ENCODE measurements around the gene GOLGA5.
"Not testable (repeated sequence)": the region's sequence is repeated elsewhere in the genome, so short reads cannot be mapped to it uniquely, and the experiment has no call there.

GOLGA5 gene

GRCh38 chr14:92793709-92794546, at the start of gene GOLGA5:
Gene GOLGA5, plus strand, starts transcription at chr14:92794305. Its CDS starts 3,133 bp downstream, at chr14:92797438.
- H3K36me3 ChIP-seq (replicated peaks), result peaks cover 11% of the 10 kb centered on the region
- peaks cover 7% of the 10 kb centered on the region for H3K4me1 ChIP-seq
- in situ Hi-C loops (cut with MboI; ENCODE audit: low sequenced_read_pairs), result no loop called here
- H3K4me3 ChIP-seq, result peak within 1 kb of the TSS; percentile 92
- H3K9me3 ChIP-seq, result 0 out of 2 replicates have a peak, but pooled peaks cover under 1% of the 10 kb centered on the region
- peak; percentile 90 to 95 for DNase-seq (ENCODE audit: low spot score in 2 of 2)
- no peaks in the 10 kb centered on the region for H3K27me3 ChIP-seq (ENCODE audit: low read depth)

GRCh38 chr14:92747701-92748258, 46.3 kb upstream of the GOLGA5 start:
- Histone ChIP-seq H3K36me3 (replicated peaks) (no peaks in the 10 kb centered on the region), H3K4me1 (no peaks in the 10 kb centered on the region), H3K4me3 (no peak overlapping the region), H3K9me3 (no peaks in the 10 kb centered on the region), H3K27me3 (ENCODE audit: low read depth) (no peaks in the 10 kb centered on the region)
- no peak for DNase-seq (ENCODE audit: low spot score in 2 of 2)
- in situ Hi-C loops (cut with MboI; ENCODE audit: low sequenced_read_pairs), result no loop called here

- no peaks in the 10 kb centered on the region for H3K27me3 ChIP-seq (ENCODE audit: low read depth)
- H3K36me3 ChIP-seq (replicated peaks), result no peaks in the 10 kb centered on the region
- no peak within 1 kb of the TSS for H3K4me3 ChIP-seq
- no peaks in the 10 kb centered on the region for H3K4me1 ChIP-seq
- H3K9me3 ChIP-seq, result no peaks in the 10 kb centered on the region
- DNase-seq (ENCODE audit: low spot score in 2 of 2), result no peak
- in situ Hi-C loops (cut with MboI; ENCODE audit: low sequenced_read_pairs), result no loop called here
Measured at GRCh38 chr14:92748259-92749016, 45.7 kb upstream of the GOLGA5 start, which contains the start of gene LGMN. Gene LGMN, minus strand, starts transcription at chr14:92748627. Its CDS starts 15,841 bp downstream, at chr14:92732786.

GRCh38 chr14:92750222-92750728, 43.8 kb upstream of the GOLGA5 start:
- DNase-seq (ENCODE audit: low spot score in 2 of 2); in situ Hi-C loops (cut with MboI; ENCODE audit: low sequenced_read_pairs); H3K9me3 ChIP-seq; H3K27me3 ChIP-seq (ENCODE audit: low read depth); H3K4me3 ChIP-seq; H3K36me3 ChIP-seq (replicated peaks); H3K4me1 ChIP-seq: not testable (repeated sequence)

GRCh38 chr14:92750994-92751400, 43.1 kb upstream of the GOLGA5 start:
- H3K27me3 ChIP-seq (ENCODE audit: low read depth), result no peaks in the 10 kb centered on the region
- no peaks in the 10 kb centered on the region for H3K36me3 ChIP-seq (replicated peaks)
- no peaks in the 10 kb centered on the region for H3K4me1 ChIP-seq
- in situ Hi-C loops (cut with MboI; ENCODE audit: low sequenced_read_pairs), result no loop called here
- no peak overlapping the region for H3K4me3 ChIP-seq
- no peak for DNase-seq (ENCODE audit: low spot score in 2 of 2)
- H3K9me3 ChIP-seq, result no peaks in the 10 kb centered on the region

GRCh38 chr14:92751819-92752218, 42.3 kb upstream of the GOLGA5 start:
- Histone ChIP-seq H3K27me3 (ENCODE audit: low read depth) (no peaks in the 10 kb centered on the region), H3K9me3 (no peaks in the 10 kb centered on the region), H3K4me3 (no peak overlapping the region), H3K4me1 (no peaks in the 10 kb centered on the region), H3K36me3 (replicated peaks) (no peaks in the 10 kb centered on the region)
- in situ Hi-C loops (cut with MboI; ENCODE audit: low sequenced_read_pairs), result no loop called here
- DNase-seq (ENCODE audit: low spot score in 2 of 2), result no peak

- in situ Hi-C loops (cut with MboI; ENCODE audit: low sequenced_read_pairs), result no loop called here
- Histone ChIP-seq H3K36me3 (replicated peaks) (no peaks in the 10 kb centered on the region), H3K9me3 (no peaks in the 10 kb centered on the region), H3K4me3 (no peak overlapping the region), H3K27me3 (ENCODE audit: low read depth) (no peaks in the 10 kb centered on the region), H3K4me1 (no peaks in the 10 kb centered on the region)
- DNase-seq (ENCODE audit: low spot score in 2 of 2), result no peak
Measured at GRCh38 chr14:92753250-92753649, 40.9 kb upstream of the GOLGA5 start.

GRCh38 chr14:92754966-92755365, 39.1 kb upstream of the GOLGA5 start:
- H3K4me1 ChIP-seq, result no peaks in the 10 kb centered on the region
- DNase-seq (ENCODE audit: low spot score in 2 of 2), result no peak
- in situ Hi-C loops (cut with MboI; ENCODE audit: low sequenced_read_pairs), result no loop called here
- H3K4me3 ChIP-seq, result no peak overlapping the region
- H3K36me3 ChIP-seq (replicated peaks), result no peaks in the 10 kb centered on the region
- no peaks in the 10 kb centered on the region for H3K9me3 ChIP-seq
- H3K27me3 ChIP-seq (ENCODE audit: low read depth), result no peaks in the 10 kb centered on the region

GRCh38 chr14:92755495-92755894, 38.6 kb upstream of the GOLGA5 start:
- Histone ChIP-seq H3K27me3 (ENCODE audit: low read depth) (no peaks in the 10 kb centered on the region), H3K9me3 (no peaks in the 10 kb centered on the region), H3K36me3 (replicated peaks) (no peaks in the 10 kb centered on the region), H3K4me1 (no peaks in the 10 kb centered on the region), H3K4me3 (no peak overlapping the region)
- no peak for DNase-seq (ENCODE audit: low spot score in 2 of 2)
- in situ Hi-C loops (cut with MboI; ENCODE audit: low sequenced_read_pairs), result no loop called here

GRCh38 chr14:92756446-92756845, 37.7 kb upstream of the GOLGA5 start:
- in situ Hi-C loops (cut with MboI; ENCODE audit: low sequenced_read_pairs), result no loop called here
- H3K9me3 ChIP-seq, result no peaks in the 10 kb centered on the region
- H3K4me1 ChIP-seq, result no peaks in the 10 kb centered on the region

GRCh38 chr14:92759300-92759678, 34.8 kb upstream of the GOLGA5 start:
- in situ Hi-C loops (cut with MboI; ENCODE audit: low sequenced_read_pairs), result no loop called here
- Histone ChIP-seq H3K4me3 (no peak overlapping the region), H3K4me1 (no peaks in the 10 kb centered on the region), H3K27me3 (ENCODE audit: low read depth) (no peaks in the 10 kb centered on the region), H3K36me3 (replicated peaks) (no peaks in the 10 kb centered on the region), H3K9me3 (no peaks in the 10 kb centered on the region)
- DNase-seq (ENCODE audit: low spot score in 2 of 2), result peak; percentile 3 to 60

More at GRCh38 chr14:92756446-92756845, 37.7 kb upstream of the GOLGA5 start:
- DNase-seq (ENCODE audit: low spot score in 2 of 2), result no peak
- Histone ChIP-seq H3K36me3 (replicated peaks) (no peaks in the 10 kb centered on the region), H3K4me3 (no peak overlapping the region), H3K27me3 (ENCODE audit: low read depth) (no peaks in the 10 kb centered on the region)

GRCh38 chr14:92759679-92760523, 34.2 kb upstream of the GOLGA5 start:
- Histone ChIP-seq H3K27me3 (ENCODE audit: low read depth) (no peaks in the 10 kb centered on the region), H3K4me3 (no peak overlapping the region), H3K36me3 (replicated peaks) (no peaks in the 10 kb centered on the region), H3K4me1 (no peaks in the 10 kb centered on the region), H3K9me3 (no peaks in the 10 kb centered on the region)
- in situ Hi-C loops (cut with MboI; ENCODE audit: low sequenced_read_pairs), result no loop called here
- no peak for DNase-seq (ENCODE audit: low spot score in 2 of 2)

GRCh38 chr14:92760524-92760805, 33.6 kb upstream of the GOLGA5 start:
- no peaks in the 10 kb centered on the region for H3K4me1 ChIP-seq
- in situ Hi-C loops (cut with MboI; ENCODE audit: low sequenced_read_pairs), result no loop called here
- DNase-seq (ENCODE audit: low spot score in 2 of 2), result no peak
- no peak overlapping the region for H3K4me3 ChIP-seq
- H3K36me3 ChIP-seq (replicated peaks), result no peaks in the 10 kb centered on the region
- no peaks in the 10 kb centered on the region for H3K9me3 ChIP-seq
- H3K27me3 ChIP-seq (ENCODE audit: low read depth), result no peaks in the 10 kb centered on the region

All from HAP-1 (cell line).